Stimulated activated CD8-positive, alpha-beta memory T cell treated with anti-CD3 and anti-CD28 coated beads, Interleukin-7, amount 100 ng/mL, for 24 hours (primary cell): ENCODE results near the gene WAC.
"Not testable (repeated sequence)": the region's sequence is repeated elsewhere in the genome, so short reads cannot be mapped to it uniquely, and the experiment has no call there.

Source experiments
- DNase-seq: peaks from one replicate; pipeline ENCODE4 v3.0.0-alpha.2; 2020; ENCODE audit warnings: low read depth

The WAC gene

DNA sequence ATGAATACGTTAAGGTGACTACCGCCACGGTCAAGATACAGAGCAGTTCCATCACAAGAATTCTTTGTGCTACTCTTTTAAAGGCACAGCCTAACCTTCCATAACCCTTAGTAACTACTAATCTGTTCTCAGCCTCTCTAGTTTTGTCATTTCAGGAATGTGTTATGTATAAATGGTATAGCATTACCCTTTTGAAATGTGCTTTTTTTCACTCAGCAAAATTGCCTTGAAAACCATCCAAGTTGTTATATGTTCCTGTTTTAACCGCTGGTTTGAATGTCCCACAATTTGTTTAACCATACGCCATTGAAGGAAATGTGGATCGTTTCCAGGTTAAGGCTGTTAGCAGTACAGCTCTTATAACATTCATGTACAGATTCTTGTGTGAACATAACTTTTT is 32.0 kb downstream of the WAC start:
- no peak for DNase-seq

DNA sequence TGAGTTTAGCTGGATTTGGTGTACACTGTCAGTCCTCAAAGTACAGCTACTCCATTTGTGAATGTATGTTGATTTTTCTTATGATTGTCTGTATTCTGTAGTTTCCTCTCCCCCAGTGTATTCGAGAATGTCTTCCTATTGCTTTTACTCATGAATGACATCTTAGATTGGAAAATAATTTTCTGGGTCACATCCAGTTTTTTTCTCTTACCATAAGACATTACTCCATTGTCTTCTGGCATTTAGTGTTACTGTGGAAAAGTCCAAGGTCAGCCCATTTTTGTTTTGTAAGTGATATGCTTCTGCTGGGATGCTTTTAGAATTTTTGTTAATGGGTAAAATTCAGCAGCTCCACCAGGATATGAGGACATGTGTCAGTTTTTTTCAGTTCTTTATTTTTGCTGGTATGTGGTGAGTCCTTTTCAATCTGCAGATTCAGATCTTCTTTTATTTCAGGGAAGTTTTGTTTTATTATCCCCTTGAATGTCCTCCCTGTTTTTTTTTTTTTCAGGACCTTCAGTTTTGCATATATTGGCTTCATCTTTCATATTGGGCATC is 33.6 kb downstream of the WAC start:
- DNase-seq, result no peak

- no peak for DNase-seq
These were observed 36.7 kb downstream of the WAC start for GRCh38 chr10:28569506-28570159.

- no peak for DNase-seq
These were observed 37.7 kb downstream of the WAC start for GRCh38 chr10:28570598-28570997.

GRCh38 chr10:28571265-28571664 is 38.3 kb downstream of the WAC start:
- no peak for DNase-seq

- not testable (repeated sequence) for DNase-seq
These were observed 41.3 kb downstream of the WAC start for GRCh38 chr10:28574214-28574613.

DNA sequence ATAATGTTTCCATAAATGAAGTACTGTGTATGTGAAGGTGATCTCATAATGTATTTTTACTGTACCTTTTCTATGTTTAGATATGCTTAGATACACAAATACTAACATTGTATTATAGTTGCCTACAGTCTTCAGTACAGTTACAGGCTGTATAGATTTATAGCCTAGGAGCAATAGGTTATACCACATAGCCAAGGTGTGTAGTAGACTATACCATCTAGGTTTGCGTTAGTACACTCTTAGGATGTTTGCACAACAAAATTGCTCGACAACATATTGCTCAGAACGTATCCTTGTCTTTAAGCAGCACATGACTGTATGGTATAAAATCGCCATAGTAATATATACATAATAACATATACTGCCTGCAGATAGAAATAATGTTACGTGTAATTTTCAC is 42.9 kb downstream of the WAC start:
- no peak for DNase-seq

- DNase-seq, result no peak
These were observed 44.6 kb downstream of the WAC start for GRCh38 chr10:28577506-28577905.

- DNase-seq, result no peak
These were observed 45.5 kb downstream of the WAC start for GRCh38 chr10:28578454-28578853.

GRCh38 chr10:28580825-28581224 is 47.9 kb downstream of the WAC start:
- no peak for DNase-seq

DNA sequence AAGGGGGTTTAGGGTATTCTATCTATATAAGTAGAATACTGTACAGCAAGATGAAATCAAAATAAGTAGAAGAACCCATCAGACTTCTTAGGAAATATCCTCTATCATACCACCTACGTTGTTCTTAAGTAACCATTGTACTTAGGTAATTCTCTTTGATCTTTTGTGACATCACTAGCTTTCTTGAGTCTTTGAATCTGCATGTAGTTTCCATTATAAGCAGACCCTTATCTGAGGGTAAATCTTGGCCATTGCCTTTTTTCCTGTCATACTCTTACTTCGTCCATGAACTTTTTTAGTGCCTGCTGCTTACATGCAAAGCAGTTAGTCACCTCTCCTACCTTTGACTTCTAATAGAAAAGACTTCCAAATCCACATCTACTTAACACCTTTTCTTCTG is 49.0 kb downstream of the WAC start:
- DNase-seq, result no peak

DNA sequence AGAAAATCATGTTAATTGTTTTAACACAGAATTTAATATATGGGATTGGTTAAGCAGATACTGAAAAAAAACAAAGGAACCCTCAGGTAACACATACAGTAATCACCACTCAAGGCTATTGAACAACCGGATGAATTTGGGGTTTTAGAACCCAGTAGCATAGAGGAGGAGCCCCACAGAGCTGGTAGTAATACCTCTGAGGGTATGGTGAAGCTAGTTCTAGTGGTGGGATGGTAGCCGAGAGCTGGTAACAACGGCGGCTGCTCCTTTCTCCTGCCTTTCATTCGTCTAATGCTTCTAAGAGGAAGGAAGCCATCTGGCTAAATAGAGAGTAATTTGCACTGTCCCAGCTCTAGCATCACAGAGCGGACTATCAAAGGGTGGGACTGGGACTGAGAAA is 52.2 kb downstream of the WAC start:
- no peak for DNase-seq

DNA sequence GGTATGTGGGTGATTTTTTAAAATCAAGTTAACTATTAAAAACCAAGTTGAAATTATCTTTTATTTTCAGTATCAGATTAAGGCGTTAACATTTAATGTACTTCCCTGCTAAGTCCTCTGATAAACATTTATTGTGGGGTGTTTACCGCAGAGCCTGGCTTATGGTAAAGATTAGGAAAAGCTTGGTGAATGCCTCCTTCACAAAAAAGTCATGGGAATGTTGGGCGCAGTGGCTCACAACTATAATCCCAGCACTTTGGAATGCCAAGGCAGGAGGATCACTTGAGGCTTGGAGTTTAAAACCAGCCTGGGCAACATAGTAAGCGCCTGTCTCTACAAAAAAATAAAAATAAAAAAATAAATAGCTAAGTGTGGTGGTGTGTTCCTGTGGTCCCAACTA is 53.3 kb downstream of the WAC start:
- DNase-seq, result no peak

- DNase-seq, result no peak
These were observed 54.5 kb downstream of the WAC start for GRCh38 chr10:28587270-28587969.

DNA sequence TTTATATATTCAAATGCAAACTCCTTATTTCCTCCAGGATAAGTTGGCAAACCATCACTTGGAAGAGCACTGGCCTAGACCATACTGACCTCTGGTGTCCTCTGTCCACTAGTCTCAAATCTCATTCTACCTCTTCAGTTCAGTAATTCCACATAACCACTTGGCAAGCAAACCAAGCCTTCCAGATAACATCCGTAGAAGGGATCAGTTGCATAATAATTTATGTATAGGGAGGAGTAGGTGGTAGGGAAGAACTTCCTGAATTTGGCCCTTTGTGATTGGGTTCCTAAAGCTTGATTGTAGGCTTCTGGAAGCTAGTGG is 55.0 kb downstream of the WAC start:
- DNase-seq, result no peak

DNA sequence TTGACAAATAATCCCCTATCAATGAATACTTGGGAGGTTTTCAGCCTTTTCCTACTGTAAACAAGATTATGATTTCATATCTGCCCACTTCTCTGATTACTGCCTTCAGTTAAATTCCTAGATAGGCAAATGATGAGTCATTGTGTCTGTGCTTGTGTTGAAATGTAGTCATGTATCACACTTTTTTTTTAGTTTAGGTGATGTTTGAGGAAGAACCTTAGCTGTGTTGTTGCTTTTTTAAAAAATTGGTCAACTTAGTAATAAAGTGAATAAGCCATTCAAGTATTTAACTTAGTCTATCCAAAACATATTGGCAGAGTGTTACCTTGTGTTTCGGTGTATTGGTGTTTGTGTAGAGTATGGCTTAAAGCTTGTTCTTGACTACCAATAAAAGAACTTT is 60.0 kb downstream of the WAC start:
- DNase-seq, result no peak

DNA sequence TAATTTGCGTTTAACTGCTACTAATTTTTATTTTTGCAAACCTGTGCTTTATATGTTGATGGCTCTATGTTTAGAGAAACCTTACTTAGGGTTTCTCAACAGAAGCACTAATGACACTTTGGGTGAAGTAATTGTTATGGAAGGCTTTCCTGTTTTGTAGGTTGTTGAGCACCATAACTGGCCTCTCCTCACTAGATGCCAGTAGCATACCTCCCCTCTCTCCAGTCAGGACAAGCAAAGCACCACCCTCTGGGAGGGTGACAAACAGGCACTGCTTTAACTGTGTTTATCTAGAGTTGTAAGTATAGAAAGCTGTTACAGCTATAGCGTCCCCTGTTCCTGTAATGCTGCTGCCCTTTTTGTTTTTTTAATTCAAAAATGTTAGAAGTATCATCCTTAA is 60.9 kb downstream of the WAC start:
- DNase-seq, result no peak

DNA sequence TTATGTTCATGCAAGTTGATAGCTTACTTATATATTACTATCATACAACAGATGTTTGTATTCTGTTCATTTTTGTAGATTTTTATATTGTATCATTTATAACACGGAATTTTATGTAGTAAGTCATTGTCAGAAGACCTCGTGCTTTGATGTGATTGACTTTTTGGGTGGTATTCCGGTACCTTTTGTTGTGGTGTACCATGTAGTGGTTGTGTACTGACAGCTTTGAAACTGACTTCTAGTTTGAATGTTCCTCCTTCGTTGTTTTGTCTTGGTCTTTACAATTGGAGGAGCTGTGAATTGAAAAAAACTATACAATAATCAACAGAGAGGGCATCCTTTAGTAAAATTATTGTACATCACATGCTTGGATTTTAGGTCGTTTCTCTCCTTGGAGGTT is 61.5 kb downstream of the WAC start:
- DNase-seq, result no peak

DNA sequence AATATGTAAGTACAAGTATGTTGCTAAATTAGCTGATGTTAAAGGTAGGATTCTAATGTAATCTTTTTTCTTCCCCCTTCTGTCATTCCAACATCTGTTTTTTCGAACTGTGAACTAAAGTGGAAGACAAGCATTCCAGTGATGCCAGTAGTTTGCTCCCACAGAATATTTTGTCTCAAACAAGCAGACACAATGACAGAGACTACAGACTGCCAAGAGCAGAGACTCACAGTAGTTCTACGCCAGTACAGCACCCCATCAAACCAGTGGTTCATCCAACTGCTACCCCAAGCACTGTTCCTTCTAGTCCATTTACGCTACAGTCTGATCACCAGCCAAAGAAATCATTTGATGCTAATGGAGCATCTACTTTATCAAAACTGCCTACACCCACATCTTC is 62.7 kb downstream of the WAC start:
- DNase-seq, result no peak

- DNase-seq, result no peak
These were observed 67.1 kb downstream of the WAC start for GRCh38 chr10:28600056-28600455.

DNA sequence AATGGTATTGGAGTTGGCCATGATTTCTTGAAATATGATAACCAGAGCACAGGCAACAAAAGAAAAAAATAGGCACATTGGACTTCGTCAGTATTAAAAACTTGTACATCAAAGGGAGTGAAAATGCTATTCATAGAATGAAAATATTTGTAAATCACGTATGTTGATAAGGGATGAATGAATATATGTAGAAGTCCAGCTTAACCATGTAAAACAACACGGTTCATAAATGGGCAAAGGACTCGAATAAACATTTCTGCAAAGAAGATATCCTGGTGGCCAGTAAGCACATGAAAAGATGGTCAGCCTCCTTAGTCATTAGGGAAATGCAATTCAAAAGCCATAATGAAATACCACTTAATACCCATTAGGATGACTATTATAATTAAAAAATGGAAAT is 68.1 kb downstream of the WAC start:
- DNase-seq, result no peak

DNA sequence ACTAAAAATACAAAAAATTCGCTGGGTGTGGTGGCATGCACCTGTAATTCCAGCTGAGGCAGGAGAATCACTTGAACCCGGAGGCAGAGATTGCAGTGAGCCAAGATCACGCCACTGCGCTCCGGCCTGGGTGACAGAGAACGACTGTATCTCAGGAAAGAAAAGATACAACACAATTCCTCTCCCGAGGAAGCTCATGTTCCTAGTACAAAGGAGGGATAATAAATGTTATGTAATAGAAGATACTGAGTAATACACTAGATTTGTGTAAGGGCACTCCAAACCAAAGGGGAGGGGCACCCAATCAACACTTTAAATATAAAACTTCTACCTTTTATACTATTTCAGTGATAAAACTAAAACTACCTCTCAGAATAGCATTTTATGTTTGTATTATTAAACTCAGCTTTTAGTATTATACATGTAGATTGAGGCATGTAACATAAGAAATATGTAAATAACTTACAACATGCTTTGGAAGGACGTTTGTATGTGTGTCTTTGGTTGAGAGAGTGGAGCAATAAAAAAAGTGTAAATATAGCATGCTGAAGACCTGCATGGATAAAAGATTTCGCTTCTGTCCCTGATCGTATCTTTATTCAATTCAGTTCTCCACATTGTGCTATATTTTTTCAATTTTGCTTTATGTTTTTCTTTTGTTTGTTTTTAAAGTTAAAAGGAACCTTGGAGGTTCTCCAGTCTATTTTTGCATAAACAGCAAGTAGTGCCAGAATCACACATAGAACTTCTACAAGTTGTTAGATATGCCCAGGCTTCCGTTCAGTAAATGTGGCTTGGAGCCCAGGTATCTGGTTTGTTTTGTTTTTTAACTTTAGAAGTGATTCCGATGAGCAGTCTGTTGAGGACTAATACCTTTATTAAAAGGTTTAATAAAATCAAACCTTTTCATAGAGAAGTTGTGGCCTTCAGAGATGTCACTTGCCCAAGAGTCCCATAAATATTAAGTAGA is 71.9 kb downstream of the WAC start:
- no peak for DNase-seq

DNA sequence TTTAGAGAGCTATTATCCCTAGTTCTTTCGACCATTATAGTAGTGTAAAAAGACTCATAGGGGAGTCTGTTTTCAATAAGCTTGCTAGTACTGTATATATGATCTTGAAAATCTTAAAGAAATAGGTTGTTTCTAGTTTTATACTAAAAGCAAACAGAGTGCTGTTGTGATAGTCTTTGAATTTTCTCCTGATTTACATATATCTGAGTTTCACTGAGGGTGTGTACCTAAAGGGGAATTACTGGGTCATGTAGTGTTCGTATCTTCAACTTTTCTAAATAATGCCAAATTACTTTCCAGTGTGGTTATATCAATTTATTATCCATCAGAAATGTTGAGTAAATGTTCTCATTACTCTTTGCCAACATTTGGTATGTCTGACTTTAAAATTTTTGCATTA is 73.7 kb downstream of the WAC start:
- no peak for DNase-seq
